Suprapubic skin (tissue), 4 donors: ENCODE data around the gene ACAA1. TPM values are rescaled to one million over a fixed set of nuclear protein-coding genes. Genes with fewer than 3 reads are reported as not detected.
A peak's percentile ranks its signal among the peaks of the same experiment; 100 is the strongest.

ENCODE experiments used
- DNase-seq, 2 donors: peaks; one replicate each; pipeline ENCODE4 v3.0.0-alpha.2; 2019; ENCODE audit warnings: low spot score in 2 of 2
- H3K27ac ChIP-seq: fragments of 200-600 bp; sonication (generic); one replicate; pipeline ENCODE4 v1.5.1; 2019
- H3K27me3 ChIP-seq: fragments of 200-600 bp; sonication (generic); one replicate; pipeline ENCODE4 v1.5.1; 2019
- H3K36me3 ChIP-seq: fragments of 200-600 bp; sonication (generic); one replicate; pipeline ENCODE4 v1.5.1; 2019
- H3K4me1 ChIP-seq: fragments of 200-600 bp; sonication (generic); one replicate; pipeline ENCODE4 v1.5.1; 2019
- H3K4me3 ChIP-seq: fragments of 200-600 bp; sonication (generic); one replicate; pipeline ENCODE4 v1.5.1; 2019; ENCODE audit warnings: mild to moderate bottlenecking
- H3K9me3 ChIP-seq: fragments of 200-600 bp; sonication (generic); one replicate; pipeline ENCODE4 v1.5.1; 2019
- EP300 ChIP-seq: sonication (generic); formaldehyde crosslinking; IDR thresholded peaks from one replicate; pipeline ENCODE4 v1.6.1; 2017; ENCODE audit warnings: antibody characterized with exemption
- POLR2A ChIP-seq, 2 donors: fragments of 450-650 bp; IDR thresholded peaks; one replicate each; pipeline ENCODE4 v1.6.1; 2017; ENCODE audit warnings: antibody characterized with exemption in 2 of 2, mild to moderate bottlenecking in 2 of 2, moderate library complexity in 2 of 2
- POLR2AphosphoS5 ChIP-seq, 3 donors: sonication (generic); formaldehyde crosslinking; IDR thresholded peaks; one replicate each; pipeline ENCODE4 v1.6.1; 2017; ENCODE audit warnings: antibody characterized with exemption in 3 of 3
- WGBS: methylation state at CpG from one replicate; pipeline ENCODE4 v1.1.5; 2018; 5-methylcytosine and 5-hydroxymethylcytosine counted together
- total RNA-seq, 4 donors: library from RNA; depleted of rRNA; stranded (reverse); fragments of >200 nt; gene quantifications; one replicate each; pipeline ENCODE4 v1.1.0, GENCODE V29; 2016
- TF ChIP-seq, protein P1 (sequence below), 2 donors: fragments of 200-600 bp in 1 of 2; fragments of 450-650 bp in 1 of 2; sonication (generic) in 1 of 2; IDR thresholded peaks; one replicate each; pipeline ENCODE4 v1.5.1; 2016 to 2019; ENCODE audit warnings: antibody characterized with exemption in 2 of 2, mild to moderate bottlenecking in 1 of 2, moderate library complexity in 1 of 2

ACAA1 gene
- total RNA-seq, 4 donors from 2014 or later, result 29.3 to 54.5 (median 51.4) TPM

GRCh38 chr3:38122712-38123290 lies 14.1 kb downstream of the ACAA1 start:
- H3K27ac ChIP-seq, result no peak overlapping the region
- DNase-seq, result peak in 1 of 2 donors; percentile 54
- no peaks in the 10 kb centered on the region for H3K27me3 ChIP-seq
- peaks cover 84% of the 10 kb centered on the region for H3K36me3 ChIP-seq
- H3K4me1 ChIP-seq, result no peaks in the 10 kb centered on the region
- no peak overlapping the region for H3K4me3 ChIP-seq
- TF ChIP-seq POLR2AphosphoS5 (IDR thresholded peaks at IDR 0.05) (no peak), EP300 (no peak), POLR2A (IDR thresholded peaks at IDR 0.05) (no peak)
- TF ChIP-seq, protein P1, sequence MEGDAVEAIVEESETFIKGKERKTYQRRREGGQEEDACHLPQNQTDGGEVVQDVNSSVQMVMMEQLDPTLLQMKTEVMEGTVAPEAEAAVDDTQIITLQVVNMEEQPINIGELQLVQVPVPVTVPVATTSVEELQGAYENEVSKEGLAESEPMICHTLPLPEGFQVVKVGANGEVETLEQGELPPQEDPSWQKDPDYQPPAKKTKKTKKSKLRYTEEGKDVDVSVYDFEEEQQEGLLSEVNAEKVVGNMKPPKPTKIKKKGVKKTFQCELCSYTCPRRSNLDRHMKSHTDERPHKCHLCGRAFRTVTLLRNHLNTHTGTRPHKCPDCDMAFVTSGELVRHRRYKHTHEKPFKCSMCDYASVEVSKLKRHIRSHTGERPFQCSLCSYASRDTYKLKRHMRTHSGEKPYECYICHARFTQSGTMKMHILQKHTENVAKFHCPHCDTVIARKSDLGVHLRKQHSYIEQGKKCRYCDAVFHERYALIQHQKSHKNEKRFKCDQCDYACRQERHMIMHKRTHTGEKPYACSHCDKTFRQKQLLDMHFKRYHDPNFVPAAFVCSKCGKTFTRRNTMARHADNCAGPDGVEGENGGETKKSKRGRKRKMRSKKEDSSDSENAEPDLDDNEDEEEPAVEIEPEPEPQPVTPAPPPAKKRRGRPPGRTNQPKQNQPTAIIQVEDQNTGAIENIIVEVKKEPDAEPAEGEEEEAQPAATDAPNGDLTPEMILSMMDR (IDR thresholded peaks at IDR 0.05), result no peak
- WGBS, result 97% methylated on average over 9 of the region's 9 CpGs
- no peaks in the 10 kb centered on the region for H3K9me3 ChIP-seq

DNA sequence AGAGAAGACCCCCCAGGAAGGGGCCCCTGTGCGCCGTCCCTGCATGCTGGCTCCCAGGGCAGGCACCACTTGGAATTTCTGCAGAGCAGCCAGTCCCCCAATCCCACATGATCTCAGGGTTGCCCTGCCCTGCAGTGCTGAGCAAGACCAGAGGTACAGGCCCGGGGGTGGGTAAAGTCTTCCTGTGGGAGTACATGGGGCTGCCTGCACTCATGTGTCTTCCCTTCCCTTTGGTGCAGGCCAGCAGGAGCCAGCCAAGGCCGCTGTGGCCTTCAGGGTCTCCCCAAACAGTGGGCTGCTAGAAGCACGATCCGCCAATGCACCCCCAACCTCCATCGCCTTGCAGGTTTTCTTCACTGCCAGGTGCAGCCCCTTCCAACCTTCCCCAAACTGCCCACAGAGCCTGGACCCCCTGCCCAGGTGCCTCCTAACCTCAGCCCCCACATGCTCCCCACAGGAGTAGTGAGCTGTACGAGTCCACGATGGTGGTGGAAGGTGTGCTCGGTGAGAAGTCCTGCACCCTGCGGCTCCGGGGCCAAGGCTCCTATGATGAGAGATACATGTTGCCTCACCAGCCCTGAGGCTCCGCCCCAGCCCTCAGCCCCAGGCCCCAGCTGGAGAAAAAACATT lies 15.0 kb downstream of the ACAA1 start:
- peaks cover 75% of the 10 kb centered on the region for H3K36me3 ChIP-seq
- H3K27ac ChIP-seq, result no peak overlapping the region
- TF ChIP-seq POLR2AphosphoS5 (IDR thresholded peaks at IDR 0.05) (no peak), POLR2A (IDR thresholded peaks at IDR 0.05) (no peak), EP300 (no peak)
- TF ChIP-seq, protein P1 (IDR thresholded peaks at IDR 0.05), result no peak
- WGBS, result 93% methylated on average over 11 of the region's 13 CpGs
- H3K27me3 ChIP-seq, result no peaks in the 10 kb centered on the region
- no peaks in the 10 kb centered on the region for H3K9me3 ChIP-seq
- no peaks in the 10 kb centered on the region for H3K4me1 ChIP-seq
- no peak overlapping the region for H3K4me3 ChIP-seq
- peak; percentile 56 to 57 for DNase-seq

GRCh38 chr3:38121451-38121831 lies 15.5 kb downstream of the ACAA1 start:
- H3K4me3 ChIP-seq, result no peak overlapping the region
- DNase-seq, result peak; percentile 46 to 72
- H3K27me3 ChIP-seq, result no peaks in the 10 kb centered on the region
- no peaks in the 10 kb centered on the region for H3K4me1 ChIP-seq
- TF ChIP-seq POLR2AphosphoS5 (IDR thresholded peaks at IDR 0.05) (no peak), EP300 (no peak), POLR2A (IDR thresholded peaks at IDR 0.05) (no peak)
- TF ChIP-seq, protein P1 (IDR thresholded peaks at IDR 0.05), result no peak
- 100% methylated on average over 2 of the region's 9 CpGs for WGBS
- H3K9me3 ChIP-seq, result no peaks in the 10 kb centered on the region
- no peak overlapping the region for H3K27ac ChIP-seq
- H3K36me3 ChIP-seq, result peaks cover 70% of the 10 kb centered on the region

DNA sequence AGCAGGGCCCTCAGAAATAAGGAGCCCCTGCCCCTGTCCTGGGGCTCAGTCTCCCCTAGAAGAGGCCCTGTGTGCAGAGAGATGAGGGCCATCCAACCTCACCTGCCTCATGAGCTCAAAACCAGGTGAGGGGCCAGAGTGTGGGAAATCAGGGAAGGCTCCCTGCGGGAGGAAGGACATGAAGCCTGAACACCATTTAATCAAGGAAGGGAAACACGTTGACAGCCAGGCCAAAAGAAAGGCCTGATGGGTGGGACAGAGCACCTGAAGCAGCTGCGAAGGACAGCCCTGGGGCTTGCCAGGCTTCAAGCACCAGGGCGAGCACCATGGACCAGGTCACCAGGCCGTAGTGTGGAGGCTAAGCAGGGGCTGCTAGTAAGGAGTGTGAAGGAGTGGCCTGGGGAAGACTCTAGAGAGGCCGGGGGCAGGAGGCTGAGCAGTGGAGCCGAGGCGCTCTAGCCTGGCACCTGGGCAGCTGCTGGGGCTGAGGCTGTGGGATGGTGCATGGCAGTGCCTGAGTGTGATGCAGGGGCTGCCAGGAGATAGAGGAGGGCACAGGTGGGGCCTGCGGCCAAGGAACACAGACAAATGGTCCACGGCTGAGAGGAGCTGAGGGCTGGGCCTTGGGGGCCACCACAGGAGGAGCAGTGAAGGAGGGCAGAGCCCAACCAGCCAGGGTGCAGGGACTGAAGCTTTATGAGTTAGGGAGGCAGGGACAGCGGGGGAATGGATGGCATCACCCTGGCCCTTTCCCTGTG lies 16.1 kb downstream of the ACAA1 start:
- Histone ChIP-seq H3K9me3 (no peaks in the 10 kb centered on the region), H3K4me1 (no peaks in the 10 kb centered on the region), H3K36me3 (peaks cover 64% of the 10 kb centered on the region), H3K27ac (no peak overlapping the region), H3K4me3 (no peak overlapping the region), H3K27me3 (no peaks in the 10 kb centered on the region)
- DNase-seq, result peak; percentile 55 to 70
- WGBS, result 83% methylated on average over 10 of the region's 11 CpGs
- TF ChIP-seq, protein P1 (IDR thresholded peaks at IDR 0.05), result no peak
- TF ChIP-seq POLR2AphosphoS5 (IDR thresholded peaks at IDR 0.05) (no peak), POLR2A (IDR thresholded peaks at IDR 0.05) (no peak), EP300 (no peak)
